Measurements from ENCODE around the gene ELOVL6.
A peak's percentile ranks its signal among the peaks of the same experiment; 100 is the strongest.
"Not testable (repeated sequence)": the region's sequence is repeated elsewhere in the genome, so short reads cannot be mapped to it uniquely, and the experiment has no call there.

The ELOVL6 gene

DNA sequence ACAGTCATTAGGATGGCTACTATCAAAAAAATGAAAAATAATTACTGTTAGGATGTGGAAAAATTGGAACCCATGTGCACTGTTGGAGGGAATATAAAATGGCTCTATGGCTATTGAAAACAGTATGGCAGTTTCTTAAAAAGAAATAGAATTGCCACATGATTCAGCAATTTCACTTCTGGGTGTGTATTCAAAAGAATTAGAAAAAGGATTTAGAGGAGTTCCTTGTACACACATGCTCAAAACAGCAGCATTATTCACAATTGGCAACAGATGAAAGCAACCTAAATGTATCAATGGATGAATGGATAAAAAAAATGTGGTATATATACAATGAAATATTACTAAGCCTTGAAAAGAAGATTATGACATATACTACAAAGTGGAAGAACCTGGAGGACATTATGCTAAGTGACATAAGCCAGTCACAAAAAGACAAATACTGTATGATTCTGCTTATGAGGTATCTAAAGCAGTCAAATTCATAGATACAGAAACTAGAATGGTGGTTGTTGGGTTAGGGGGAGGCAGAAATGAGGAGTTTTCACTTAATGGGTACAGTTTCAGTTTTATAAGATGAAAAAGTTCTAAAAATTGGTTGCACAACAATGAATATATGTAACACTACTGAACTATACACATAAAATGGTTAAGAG, 123.2 kb downstream of the ELOVL6 start:
- no peak for DNase-seq (ENCODE audit: low read depth in 2 of 2)

DNA sequence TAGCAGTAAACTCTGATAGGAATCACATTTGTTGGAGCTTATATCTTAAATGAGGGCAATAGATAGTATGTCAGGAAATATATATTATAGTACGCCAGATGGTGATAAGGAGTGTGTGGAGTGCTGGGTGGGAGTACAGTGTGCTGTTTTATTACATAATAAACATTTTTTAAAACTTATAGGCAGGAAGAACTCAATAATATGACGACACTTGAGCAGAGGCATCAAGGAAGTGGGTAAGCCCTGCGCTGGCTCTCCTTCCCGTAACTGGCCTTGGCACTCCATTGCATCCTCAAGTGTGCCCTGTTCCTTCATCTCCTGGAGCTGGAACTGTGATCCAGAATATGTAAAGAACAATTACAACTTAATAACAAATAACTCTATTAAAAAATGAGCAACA, 123.8 kb downstream of the ELOVL6 start:
- no peak for DNase-seq (ENCODE audit: low read depth in 2 of 2)

DNA sequence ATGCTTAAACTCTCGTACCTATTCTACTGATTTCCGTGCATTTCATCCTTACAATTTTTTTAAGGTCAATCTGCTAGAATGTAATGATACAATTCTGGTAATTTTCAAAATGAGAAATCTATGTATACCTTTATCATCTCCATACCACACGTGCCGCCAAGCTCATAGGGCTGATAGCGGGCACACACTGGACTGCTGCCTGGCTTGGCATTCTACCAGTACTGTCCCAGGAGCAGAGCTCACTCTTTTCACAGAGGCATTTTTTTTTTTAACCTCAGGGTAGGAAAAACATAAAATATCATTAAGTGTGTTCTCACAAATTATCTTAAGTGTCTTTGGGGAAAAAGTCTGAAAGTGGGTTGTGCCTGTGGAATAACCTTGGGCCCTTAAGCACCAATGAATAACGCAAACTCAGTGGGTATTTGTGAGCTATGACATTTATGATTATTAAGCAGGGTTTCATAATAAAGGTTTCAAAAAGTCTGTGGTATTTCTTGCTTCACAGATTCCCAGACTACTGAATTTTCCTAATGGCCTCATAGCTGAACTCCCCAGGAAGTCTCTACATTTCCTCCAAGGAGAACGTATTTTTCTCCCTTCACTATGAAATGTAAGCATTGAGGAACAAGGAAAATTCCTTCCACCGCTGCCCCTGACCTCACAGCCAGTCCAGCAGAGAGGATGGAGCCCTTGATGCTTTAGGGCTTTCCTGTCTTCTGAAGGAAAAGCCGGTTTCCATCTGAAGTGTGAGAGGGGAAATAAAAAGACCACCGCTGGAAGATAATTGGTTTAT, 125.2 kb downstream of the ELOVL6 start:
- DNase-seq (ENCODE audit: low read depth in 2 of 2) = no peak

DNA sequence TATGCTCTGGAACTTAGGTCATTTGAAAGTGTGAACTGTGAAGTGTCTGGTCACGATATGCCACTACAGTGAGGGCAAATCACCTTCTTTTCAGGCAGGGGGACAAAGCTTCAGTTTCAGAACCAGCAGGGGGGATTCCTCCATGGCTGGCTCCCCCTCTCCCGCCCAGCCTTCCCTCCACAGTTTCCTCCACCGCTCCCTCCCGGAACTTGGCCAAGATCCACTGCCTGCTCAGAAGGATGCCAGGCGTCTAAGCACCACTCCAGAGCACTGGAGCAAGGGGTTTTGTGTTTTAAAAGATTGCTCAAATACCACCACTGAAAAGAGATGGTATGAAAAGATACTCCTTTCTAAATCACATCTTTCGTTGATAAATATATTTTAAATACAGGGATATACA, 126.9 kb downstream of the ELOVL6 start:
- DNase-seq (ENCODE audit: low read depth in 2 of 2) = no peak

DNA sequence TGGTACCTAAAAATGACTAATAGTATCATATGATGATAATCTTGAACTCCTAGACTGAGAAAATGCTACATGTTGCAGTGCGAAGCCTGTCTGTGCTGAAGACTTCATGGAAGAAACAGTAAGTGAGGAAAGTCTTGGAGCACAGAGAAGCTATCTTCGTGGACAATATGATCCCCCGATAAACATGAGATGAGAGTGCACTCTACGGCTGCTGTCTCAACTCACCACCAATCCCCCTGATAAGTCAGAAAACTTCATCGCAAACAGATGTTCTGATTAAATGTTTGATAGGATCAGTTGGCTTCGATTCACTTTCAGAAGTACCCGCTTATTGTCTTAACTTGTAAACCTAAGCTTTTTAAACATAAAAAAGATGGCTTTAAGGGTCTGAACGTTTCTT, 130.2 kb downstream of the ELOVL6 start:
- no peak for DNase-seq (ENCODE audit: low read depth in 2 of 2)

DNA sequence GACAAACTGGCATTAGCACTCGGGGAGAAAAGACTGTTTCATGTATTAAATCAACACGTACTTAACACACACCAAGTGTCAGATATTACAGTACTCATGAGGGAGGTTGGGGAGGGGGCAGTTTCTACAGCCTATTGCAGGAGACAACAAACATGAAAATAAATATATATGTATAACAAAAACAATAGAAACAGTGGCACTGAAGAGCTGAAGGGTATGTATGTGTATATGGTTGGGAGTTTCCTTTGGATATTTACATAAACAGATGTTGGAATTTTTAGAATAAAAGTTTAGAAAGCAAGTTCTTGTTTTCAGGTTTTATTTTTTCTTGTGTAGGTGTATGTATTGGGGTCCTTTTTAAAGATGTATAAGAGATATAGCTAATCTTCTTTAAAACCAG, 133.5 kb downstream of the ELOVL6 start:
- DNase-seq (ENCODE audit: low read depth in 2 of 2) = no peak

DNA sequence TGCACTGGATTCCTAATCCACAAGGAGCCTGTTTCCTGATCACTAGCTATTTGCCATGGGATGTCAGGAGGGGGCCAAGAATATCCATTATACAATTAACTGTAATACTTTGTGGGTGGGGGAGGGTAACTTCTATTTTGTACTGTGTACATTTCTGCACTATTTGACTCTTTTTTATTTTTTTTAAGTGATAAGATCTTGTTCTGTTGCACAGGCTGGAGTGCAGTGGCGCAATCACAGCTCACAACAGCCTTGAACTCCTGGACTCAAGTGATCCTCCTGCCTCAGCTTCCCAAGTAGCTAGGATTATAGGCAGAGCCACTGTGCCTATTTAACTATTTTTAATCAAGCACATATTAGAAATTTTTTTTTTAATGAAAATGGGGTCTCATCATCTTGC, 134.1 kb downstream of the ELOVL6 start:
- DNase-seq (ENCODE audit: low read depth in 2 of 2) = no peak

DNA sequence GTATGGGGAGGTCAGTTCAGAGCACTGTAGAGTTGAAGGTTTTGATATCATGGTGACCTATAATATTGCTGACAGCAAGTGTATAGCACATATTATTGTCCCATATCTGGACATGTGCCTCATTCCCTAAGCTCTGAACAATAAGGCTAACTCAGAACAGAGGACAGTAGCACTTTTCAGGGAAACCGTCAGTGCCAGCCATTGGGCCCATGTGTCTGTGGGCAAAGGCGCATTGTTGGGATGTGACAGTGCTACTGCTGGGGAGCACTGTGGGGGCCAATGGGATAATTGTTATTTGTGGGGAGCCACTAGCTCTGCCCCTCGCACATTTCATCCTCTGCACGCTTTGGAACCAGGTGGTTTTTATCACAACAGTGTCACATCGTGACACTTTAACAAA, 136.2 kb downstream of the ELOVL6 start:
- DNase-seq (ENCODE audit: low read depth in 2 of 2) = no peak

DNA sequence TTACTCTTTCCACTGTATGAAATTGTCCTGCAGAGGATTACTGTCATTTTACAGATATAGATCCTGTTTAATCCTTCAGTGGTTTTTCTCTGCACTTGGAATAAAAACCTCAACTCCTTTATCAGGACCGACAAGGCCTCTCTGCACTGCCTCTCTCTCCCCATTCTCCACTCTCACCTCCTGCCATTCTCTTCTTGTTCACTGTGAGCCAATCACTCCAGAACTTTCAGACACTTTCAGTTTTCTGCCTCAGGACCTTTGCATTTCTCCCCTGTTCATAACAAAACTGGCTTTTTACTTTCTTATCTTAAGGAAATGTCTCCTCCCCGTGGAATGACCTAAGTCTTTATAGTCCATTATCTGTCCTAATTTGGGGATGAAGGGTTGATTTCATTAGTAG, 137.3 kb downstream of the ELOVL6 start:
- no peak for DNase-seq (ENCODE audit: low read depth in 2 of 2)

DNA sequence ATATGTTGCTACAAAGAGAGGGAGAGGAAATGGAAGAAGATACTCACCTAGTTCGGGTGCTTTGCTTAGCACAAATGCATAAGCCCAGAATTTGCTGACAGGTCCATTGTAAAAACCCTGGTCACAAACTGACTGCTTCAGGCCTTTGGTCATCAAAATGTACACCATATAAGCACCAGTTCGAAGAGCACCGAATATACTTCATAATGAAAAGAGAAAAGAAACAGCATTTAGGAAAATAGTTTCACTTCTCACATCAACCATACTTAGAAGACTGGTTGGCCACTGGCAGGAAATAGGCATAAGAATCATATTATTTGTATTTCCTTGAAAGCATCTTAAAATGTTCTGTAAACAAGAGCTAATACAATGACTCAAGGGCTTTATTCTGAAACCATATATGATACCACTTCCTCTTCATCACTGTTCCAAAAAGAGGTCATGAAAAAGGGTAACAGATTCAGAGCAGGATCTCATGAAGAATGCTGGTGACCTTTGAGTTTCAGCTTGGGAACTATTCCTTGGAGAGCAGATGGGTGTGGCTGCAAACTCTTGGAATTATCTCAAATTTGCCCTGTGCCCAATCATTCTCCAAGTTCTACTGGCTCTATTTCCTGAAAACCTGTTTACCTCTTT, 138.7 kb downstream of the ELOVL6 start:
- DNase-seq (ENCODE audit: low read depth in 2 of 2) = no peak

DNA sequence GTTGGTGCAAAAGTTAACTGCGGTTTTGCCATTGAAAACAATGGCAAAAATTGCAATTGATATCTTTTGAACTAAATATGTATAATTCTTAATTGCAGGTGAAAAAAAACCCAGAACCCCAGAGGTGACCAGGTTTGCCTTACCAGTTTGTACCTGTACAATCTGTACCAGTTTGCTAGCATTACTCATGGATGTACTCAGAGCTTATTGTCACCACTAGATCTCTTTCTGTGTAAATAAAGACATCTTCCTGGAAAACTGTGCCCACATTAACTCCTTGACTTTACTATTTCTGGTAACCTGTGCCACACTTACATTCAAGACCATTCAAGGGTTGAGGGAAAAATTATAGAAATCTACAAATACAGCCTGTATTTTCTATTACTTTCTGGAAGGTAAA, 139.7 kb downstream of the ELOVL6 start:
- DNase-seq (ENCODE audit: low read depth in 2 of 2) = no peak

DNA sequence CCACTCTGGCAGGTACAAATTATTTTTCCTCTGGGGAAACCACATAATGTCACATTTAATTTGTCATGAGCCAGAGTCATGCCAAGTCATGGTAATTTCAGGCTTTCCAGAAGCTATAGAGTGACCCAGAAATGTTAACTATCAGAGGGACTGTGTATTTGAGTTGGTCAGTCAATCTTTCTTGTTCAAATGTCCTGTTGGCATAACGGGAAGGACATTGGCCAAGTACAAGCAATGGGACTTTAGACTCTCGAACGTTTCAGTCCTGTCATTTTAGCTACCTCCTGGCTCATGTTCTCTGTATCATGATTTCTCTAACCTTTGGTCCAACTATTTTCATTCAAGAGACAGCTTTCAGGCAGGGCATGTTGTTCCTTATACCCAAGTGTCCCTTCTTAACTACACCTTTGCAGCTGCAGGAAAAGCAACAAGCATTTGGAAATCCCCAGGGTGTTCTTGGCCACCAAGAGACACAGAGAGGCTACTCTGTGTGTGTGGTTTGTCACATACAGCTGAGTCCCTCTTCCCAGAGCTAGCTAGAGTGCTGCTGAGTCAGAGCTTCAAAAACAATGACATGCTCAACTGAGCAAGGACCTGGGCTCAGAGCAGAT, 143.2 kb downstream of the ELOVL6 start:
- DNase-seq (ENCODE audit: low read depth in 2 of 2) = no peak

DNA sequence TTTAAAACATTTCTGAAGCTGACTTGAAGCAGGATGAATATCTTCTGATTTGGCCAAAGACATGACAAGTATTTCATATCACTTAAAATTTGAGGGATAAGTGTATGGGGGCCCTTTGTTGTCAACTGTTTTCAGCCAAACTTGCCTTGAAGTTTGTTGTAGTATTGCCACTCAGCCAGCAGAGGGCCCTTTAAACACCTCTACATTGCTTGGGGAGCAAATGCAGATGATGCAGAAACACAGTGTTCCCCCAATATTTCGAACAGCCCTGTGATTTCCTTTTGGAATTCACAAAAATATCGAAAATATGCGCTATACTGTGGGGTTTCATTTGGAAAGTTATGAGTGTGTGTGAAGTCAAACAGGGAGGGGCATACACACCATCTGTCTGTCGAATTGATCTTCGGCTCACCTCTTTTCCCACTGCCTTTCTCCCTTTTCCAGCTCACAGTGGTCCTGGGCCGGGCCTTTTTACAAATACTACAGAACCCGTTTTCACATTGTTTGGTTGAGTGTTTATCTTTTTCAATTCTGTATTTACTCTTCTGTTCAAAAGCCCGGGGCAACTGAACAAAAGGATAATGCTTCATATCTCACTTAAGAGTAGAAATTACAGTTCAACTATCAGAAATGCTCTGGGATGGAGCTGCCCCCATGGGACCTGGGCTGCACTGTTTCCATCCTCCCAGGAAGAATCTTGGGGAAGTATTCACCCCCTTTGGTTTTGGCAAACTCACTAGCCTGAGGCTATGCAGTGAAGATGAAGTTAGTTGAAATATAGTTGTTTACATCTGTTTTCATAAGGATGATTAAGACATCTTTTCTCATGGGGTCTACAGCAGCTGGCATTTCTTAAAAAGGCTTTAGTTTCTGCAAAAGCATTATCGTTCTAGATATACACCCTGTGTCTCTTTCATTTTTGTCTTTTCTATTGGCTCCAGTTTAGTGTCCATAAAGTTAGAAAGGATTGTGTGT, 148.2 kb downstream of the ELOVL6 start:
- DNase-seq (ENCODE audit: low read depth in 2 of 2) = peak in 1 of 2 donors; percentile 23

DNA sequence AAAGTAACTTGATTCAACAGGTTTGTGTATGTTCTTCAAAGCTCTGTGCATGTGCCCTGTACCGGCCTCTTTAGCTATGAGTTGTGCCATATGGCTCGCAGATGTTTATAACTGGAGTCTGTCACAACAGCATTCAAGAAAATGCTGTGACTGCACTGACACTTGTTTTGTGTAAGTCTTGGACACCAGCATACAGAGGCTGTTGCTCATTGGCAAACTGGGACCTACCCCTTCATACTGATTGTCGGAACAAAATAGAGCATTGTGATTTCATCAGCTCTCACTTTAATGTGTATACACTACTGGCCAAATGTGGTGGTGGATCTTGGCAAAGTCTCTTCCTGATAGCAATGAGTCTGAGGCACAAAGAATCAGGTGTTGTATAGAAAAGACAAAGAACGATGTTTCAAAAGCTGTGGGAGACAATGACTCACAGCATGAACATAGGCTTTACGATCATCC, 151.8 kb downstream of the ELOVL6 start:
- no peak for DNase-seq (ENCODE audit: low read depth in 2 of 2)

DNA sequence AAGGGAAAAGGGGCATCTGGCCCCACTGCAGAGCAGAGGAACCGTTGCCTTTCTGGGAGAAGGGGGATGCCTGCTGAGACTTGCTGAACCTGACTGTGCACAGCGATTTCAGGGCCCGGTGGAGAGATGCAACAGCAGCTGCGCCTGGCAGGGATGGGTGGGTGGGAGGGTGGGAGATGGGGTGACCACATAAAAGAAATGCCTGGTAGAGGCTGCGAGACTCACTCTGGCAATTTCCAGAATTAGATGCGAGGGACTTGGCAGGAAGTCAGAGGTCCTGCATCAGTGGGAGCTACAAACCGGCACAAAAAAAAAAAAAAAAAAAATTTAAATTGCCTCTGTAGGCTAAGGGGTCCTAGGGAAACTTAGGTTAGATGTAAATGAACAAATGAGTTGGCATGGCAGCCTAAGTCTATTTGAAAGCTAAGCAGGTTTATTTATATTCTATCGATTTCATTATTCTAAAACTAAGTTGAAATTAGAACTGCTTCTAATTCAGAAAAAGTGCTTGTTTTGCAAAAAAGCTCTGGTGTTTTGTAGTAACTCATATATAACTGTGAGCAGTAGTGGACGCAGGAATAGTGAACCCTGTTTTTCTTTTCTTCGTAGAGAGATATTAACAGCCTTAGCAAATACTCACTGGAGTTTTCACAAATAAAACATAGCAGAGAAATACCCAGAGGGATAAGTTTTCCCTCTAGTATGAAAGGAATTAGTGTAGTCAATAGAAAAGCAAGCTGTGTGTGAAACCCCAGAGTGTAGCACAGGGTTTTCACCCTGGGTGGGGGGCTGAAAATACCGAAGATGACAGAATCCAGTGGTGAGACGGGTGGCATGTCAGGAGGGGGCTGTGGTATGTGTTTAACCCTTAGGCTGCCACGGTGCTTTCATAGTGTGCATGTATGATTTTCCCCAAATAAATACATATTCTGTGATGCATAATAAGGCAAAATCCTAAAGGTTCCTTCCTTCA, 155.6 kb downstream of the ELOVL6 start:
- DNase-seq (ENCODE audit: low read depth in 2 of 2) = no peak

DNA sequence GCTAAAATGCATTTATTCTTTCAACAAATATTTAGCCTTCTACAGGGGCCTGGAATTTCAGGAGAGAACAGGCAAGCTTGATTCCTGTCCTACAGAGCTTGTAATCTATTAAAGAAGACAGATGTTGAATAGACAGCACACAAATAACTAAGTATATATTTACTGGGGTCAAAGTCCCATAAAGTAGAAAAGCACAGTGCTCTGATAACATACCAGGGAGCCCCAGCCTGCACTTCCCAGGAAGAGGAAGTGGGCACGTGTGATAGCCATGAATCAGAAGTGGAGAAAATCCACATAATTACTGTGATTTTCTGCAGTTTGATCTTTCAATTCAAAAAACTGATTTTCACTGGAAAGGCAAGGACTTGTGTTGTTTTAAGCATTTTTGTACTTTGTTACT, 156.7 kb downstream of the ELOVL6 start:
- no peak for DNase-seq (ENCODE audit: low read depth in 2 of 2)

DNA sequence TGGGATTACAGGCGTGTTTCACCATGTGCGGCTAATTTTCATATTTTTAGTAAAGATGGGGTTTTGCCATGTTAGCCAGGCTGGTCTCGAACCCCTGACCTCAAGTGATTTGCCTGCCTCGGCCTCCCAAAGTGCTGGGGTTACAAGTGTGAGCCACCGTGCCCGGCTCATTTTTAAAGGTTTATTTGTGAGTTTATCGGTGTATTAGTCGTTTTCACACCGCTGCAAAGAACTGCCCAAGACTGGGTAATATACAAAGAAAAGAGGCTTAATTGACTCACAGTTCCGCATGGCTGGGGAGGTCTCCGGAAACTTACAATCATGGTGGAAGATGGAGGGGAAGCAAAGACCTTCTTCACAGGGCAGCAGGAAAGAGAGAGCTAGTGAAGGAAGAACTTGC, 159.3 kb downstream of the ELOVL6 start:
- DNase-seq (ENCODE audit: low read depth in 2 of 2) = not testable (repeated sequence)

DNA sequence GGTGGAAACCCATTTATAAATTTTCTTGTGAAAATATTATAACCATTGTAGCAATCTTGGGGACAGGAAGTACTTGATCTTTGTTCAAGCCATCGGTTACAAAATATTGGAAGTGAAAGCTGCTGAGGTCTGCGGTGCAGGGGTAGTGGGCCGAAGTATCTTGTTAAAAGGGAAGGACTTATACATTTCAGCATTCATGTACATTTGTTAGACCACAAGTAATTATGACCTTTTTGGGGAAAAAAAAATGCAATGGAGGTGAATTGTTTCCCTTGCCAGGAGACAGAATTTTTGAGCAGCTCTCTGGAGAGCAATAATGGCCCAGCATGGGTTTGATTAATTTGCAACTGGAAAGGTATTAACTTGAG, 164.4 kb downstream of the ELOVL6 start:
- no peak for DNase-seq (ENCODE audit: low read depth in 2 of 2)

DNA sequence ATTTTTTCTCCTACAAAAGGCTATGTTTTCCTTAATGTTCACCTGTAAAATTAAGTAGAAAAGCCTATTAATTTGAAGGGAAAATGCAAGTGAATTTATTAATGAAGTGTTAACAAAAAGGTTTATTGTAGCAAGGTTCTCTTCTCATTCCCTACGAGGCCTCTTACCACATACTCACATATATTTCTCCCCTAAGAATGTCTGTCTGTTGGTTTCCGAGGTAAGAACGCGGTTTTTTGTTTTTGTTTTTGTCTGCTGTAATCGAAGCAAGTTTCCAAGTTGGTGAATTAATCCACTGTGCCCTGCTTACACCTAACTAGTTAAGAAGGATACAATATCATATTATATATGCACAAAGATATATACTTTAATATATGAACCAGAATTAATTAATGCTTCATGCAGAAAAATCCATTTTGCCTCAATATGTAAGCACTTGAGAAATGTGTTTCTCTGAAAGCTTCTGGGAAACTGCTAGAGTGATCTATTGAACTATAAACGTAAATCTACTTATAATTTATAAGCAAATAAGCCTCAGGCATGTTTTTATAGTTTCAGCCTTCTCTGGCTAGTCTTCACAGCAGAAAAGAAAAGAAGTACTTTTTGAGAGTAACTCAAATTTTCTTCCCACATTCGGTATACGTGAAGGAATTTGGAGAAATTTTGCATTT, 164.9 kb downstream of the ELOVL6 start:
- no peak for DNase-seq (ENCODE audit: low read depth in 2 of 2)

DNA sequence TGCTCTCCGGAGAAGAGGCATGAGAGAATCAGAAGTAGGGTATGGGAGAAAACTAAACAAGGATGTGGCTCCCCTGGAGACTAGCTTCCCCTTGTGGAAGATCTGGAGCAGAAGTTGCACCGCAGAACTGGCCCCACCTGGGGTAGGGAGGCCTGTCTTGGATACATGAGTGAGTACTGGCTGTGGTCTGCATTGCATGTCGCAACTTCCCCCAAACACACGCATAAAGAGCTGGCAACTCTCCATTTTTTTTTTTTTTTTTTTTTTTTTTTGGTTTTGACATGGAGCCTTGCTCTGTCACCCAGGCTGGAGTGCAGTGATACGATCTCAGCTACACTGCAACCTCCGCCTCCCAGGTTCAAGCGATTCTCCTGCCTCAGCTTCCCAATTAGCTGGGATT, 165.8 kb downstream of the ELOVL6 start:
- DNase-seq (ENCODE audit: low read depth in 2 of 2) = no peak

Data from stimulated activated CD8-positive, alpha-beta memory T cell treated with anti-CD3 and anti-CD28 coated beads, Interleukin-15, amount 100 ng/mL, for 4 hours (primary cell).